Measurements from ENCODE around the gene DRC3.

Gene DRC3

DNA sequence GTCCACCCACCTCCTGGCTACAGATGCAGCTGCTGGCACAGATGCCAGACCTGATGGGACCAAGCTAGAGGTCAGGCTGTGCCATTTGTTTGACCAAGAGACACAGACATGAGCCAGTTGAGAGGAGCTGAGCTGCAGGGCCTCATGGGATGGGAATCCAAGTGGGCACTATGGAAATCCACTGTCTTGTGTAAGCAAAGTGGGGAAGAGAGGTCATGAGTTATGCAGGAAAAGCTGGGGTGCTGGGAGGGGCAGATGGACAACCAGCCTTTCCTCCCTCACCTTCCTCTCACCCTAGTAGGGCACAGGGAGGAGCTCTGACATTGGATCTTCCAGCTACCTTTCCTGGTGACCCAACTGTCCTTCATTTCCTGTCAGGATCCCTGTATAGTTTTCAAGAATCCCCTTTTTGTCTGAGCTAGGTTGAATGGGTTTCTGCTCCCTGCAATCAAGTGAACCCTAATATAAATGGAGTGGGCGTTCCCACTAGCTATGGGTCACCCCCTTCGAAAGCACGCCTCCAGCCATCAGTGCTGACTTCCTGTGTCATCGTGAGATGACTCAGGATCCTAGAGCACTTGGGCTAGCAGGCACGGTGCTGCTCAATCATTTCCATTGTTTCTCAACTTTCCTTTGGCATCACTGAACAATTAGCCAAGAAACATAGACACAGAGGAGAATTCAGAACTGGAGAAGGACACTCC lies 52.7 kb downstream of the DRC3 start:
- DNase-seq (ENCODE audit: low spot score) = no peak

DNA sequence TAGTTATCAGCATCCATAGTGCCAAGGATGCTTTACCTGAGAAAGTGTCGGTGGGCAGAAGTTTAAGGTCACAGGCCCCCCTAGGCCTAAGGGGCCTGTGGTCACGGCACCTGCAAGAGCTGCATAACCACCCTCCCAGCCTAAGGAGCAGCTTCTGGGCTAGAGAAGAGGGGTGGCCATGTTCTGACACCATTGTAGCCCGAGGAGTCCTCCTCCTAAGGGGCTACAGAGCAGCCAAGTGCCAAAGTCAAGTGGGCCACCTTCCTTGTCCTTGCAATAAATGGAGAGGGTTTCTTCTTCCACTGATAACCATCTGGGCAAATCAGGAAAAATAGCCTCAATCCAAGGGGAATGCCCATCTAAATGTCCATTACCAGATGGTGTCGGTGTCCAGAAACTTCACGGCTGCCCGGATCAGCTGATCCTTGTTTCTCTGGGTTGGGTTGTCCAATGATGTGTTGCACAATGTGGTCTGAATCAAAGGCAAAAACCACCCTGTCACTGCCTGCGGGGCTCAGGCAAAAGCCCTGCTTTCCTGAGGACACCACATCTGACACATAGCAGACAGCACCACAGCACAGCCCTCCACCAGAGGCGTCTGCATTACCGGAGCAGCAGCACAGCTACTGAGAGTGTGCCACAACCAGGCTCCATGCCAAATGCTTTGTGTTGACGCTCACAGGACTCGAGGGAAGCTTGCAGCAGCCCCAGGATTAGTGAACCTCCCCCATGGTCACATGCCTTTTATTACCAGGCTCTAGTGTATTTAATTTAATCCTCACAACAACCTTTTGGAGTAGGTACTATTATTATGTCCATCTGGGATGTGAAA lies 53.5 kb downstream of the DRC3 start:
- DNase-seq (ENCODE audit: low spot score) = peak; percentile 66

DNA sequence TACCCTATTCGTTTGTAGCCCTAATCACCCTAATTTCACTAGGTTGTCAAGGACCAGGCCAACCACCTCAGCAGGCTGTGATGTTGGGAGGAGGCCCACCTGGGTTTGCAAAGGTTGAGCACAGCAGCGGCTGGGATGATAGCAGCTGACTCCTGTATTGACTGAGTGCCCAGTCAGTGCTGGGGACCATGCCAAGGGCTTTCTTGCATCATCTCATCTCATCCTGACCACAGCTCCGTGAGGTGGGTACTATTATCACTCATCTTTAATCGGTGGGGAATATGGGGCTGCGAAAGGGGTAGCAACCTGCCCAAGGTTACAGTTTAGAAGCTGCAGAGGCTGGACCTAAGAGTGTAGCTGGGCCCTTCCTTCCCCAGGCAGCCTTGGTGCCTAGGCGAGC lies 54.6 kb downstream of the DRC3 start:
- DNase-seq (ENCODE audit: low spot score) = no peak

DNA sequence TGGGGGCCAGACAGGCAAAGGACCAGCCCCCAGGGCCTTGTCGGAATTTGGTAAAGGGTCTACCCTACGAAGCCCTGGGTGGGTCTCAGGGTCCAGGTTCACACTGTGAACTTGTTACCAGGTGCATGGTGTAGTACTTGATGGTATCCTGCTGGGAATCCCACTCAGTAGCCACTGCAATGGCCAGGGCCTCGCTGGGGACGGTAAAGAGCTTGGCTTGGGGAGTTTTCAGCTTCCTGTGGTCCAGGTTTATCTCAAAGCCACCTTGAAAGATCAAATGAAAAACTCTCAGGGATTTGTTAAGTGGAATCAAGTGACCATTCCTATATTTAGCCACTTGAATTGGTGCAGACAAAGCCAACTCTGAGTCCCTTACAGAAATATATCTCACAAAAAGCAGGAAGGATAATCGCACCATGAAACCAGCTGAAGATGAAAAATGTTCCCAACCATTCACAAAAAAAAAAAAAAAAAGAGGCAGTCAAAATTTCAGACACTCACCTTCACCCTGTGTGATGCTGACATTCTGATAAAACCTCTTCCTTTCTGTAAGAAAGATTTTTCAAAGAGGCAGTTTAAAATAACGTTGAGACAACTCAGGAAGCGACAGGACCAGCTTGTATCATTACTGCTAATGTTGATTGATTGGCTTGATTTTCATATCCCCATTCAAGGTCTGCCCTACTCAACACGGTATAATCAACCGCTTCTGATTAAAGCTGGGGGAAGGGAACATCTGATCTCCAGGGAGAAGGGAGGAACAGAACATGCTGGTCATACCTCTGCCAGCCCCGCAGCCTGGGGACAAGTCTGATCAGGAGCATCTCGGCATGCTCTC lies 55.7 kb downstream of the DRC3 start:
- no peak for DNase-seq (ENCODE audit: low spot score)

DNA sequence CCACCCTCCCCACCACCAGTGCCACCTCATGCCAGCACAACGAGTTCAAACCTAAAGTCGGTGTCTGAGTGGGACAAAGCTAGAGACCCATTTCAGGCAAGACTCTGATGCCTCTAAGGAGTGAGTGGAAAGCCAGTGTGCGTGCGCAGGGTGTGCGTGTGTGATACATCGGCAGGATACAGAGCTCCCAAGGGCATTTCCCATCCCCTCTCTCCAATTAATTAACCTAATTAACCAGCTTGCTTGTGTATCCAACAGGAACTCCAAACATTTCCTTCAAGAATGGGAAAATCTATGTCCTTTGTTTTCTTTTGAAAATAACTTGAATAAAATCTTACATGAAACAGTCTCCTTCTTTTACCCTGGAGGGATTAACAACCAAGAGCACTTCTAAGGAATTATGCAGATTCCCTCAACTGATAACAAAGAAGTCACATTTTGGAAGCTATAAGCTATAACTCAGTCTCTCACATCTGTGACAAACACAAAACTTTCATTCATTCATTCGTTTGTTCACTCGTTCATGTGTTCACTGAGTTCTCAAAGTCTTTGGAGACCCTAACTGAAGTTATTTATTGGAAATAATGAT lies 56.4 kb downstream of the DRC3 start:
- peak; percentile 60 for DNase-seq (ENCODE audit: low spot score)

DNA sequence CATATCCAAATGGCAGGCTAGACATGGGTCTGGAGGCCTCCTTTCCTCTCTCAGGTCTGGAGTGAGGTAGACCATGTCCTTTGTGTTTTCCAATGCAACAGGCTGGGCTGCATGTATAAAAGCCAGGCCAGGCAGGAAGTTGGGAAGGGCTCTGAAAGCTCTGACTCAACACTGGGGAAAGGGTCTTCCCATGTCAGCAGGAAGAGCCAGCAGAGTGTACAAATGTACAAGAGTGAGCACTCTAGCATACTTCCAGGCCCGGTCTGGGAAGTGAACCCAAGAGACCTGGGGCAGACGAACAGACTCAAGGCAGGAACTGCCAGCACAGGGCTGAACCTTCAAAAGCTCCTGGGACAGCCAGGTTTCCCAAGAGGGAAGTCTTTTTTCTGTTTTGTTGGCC lies 59.3 kb downstream of the DRC3 start:
- no peak for DNase-seq (ENCODE audit: low spot score)

DNA sequence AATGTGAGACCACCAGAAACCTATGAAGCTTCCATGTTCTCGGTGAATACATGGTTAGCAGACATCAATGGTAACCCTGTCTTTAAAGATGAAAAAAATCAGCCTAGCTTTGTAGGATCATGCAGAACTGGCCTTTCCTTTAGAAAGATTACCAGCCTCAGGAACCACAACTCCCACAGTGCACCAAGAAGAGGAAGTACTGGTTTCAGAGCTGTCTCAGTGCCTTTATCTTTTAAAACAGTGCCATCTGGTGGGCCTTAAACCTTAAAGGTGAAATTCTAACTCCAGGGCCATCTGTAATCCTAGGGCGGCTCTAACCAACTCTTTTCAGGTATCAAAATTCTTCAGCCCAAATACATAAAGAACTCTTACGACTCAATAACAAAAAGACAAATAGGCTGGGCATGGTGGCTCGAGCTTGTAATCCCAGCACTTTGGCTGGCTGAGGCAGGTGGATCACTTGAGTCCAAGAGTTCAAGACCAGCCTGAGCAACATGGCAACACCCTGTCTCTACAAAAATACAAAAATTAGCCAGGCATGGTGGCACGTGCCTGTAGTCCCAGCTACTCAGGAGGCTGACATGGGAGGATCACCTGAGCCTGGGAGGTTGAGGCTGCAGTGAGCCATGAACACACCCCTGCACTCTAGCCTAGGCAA lies 60.9 kb downstream of the DRC3 start:
- DNase-seq (ENCODE audit: low spot score) = peak; percentile 57

DNA sequence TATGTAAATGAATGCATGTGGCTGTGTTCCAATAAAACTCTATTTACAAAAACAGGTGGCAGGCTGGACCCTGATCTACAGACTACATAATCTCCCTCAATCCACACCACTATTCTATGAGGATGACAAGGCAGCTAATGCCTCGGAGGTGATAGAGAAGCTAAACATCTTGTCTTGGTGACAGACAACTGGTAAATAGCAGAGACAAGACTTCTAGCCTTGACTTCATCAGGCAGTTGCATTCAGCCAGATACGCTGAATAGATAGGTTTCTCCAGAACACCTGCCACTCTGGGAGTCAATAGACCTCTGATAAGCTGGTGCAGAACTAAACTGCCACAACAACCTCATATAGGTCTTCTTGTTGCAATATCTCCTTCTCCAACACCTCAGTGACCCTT lies 63.0 kb downstream of the DRC3 start:
- DNase-seq (ENCODE audit: low spot score) = no peak

DNA sequence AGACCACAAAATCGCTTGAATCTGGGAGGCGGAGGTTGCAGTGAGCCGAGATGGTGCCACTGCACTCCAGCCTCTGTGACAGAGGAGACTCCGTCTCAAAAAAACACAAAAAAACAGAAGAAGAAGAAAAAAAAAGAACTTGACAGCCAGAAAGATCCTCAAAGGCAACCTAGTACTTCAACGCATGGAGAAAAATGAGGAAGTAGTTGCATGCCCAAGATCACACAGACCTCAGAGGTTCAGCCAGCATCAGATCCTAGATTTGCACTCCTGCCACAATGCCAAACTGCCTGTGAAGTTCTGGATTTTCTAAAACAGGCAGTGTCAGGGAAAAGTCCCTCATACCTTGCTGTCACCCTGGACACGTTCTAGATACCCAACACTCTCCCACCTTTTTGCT lies 64.8 kb downstream of the DRC3 start:
- no peak for DNase-seq (ENCODE audit: low spot score)

DNA sequence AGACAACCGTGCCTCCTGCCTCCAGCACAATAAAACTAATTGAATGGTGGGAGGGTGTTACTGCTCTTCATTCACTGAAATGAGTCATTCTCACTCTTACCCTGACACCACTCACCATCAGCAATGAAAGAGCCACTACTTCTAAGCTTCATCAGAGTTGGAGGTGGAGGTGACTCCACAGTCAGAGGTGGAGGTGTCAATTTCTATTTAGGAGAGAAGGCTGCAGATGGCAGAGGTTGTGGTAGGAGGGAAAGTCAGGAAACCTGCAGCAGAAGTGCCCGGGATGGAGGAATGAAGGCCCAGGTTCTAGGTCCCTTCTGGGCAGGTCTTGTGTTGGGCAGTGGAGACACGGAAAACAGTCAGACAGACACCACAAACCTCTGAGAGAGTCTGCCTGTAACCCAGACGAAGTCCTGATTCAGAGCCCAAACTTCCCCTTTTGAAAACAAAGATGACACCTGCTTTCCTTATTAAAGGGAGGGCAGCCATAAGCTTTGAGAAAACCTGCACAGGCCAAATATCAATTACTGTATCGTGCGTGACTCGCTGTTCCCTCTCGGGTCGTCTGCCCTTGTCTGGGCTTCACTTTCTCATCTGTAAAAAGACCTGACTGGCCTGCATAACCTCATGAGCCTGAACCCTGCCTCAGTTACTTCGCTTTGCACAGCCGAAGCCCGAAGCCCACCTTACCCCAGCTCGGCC lies 65.6 kb downstream of the DRC3 start:
- DNase-seq (ENCODE audit: low spot score) = no peak

DNA sequence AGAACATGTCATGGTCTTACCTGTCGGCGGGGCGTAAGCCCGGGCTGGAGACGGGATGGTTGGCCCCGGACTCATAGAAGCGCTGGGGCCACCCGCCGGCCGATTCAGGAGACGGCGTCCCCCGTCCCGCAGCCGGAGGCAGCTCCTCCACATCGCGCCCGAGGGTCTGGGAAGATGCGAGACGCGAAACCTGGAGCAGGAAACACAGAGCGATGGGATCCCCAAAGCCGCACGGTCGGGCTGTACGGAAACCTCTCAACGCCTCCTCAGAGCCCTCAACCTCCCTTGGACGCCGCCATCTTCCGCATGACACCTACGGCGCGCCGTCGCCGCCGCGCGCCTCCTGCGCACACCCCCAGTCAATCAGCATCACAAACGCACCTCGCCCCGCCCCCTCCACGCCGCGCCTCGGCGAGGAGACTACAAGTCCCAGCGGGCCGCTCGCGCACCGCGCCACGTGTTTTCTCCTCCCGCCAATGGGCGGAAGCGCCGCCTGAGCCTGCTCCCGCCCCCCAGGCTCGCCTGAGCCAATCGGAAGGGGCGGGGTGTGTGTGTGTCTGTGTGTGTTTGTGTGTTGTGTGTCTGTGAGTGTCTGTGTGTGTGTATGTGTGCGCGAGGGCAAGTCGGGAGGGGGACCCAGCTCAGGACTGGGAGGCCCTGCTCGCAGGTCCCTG lies 66.3 kb downstream of the DRC3 start, which contains the start of the genes ATPAF2 and GID4:
Gene ATPAF2, minus strand, starts transcription at position 308 of the 674 bp plus-strand sequence. Its CDS starts 155 bp downstream, at position 153.
Gene GID4, plus strand, starts transcription at position 548 of the 674 bp plus-strand sequence. Its CDS starts 57 bp downstream, at position 605.
- peak; percentile 95 for DNase-seq (ENCODE audit: low spot score)

DNA sequence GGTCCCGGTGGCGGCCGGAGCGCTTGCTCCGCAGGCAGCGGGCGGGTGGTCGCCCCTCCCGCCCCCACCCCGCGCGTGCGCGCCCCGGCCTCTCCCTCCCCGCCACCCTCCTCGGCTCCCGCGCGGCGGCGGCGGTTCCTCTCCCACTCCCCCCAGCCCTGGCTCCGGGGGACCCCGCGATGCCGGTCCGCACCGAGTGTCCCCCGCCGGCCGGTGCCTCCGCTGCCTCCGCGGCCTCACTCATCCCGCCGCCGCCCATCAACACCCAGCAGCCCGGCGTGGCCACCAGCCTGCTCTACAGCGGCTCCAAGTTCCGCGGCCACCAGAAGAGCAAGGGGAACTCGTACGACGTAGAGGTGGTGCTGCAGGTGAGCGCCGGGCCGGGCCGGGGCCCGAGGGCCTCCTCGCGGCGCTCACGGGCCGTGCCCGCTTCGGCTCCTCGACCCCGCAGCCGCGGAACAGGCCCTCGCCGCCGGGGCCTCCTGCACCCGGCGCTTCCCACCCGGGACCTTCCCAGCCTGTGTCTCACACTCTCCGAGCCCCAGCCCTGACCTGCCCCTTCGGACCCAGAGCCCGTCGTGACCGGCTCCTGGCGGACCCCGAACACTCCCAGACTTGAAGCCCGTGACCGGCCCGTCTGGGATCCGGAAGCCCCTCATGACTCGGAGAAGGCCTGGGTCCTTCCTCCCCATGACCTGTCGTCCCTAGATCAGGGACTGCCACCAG lies 67.0 kb downstream of the DRC3 start:
- peak; percentile 83 for DNase-seq (ENCODE audit: low spot score)

DNA sequence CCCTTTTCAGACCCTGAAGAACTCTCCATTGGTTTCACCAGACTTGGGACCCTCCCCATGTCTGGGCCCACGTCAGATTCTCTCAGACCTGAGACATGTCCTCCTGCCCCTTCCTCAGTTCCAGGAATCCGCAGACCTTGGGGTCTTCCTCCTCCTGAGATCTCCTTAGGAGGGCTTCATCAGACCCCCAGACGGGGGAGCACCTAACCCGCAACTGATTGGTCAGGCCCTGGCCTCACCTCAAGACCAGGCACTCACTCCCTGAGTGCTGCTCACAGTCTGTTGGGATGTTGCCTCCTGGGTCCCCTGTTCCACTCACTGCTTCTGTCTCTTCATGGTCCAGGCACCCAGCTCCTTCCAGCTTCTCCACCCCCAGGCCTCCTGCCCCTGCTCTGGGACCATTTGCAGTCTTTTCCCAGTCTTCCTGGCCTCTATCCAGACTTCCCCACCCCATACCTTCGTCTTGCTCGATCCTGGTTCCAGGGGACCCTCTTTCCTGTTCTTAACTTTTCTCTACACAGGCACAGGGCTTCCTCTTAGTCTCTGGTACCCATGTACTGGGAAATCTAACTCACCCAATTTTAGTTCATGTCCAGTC lies 67.7 kb downstream of the DRC3 start:
- DNase-seq (ENCODE audit: low spot score) = no peak

DNA sequence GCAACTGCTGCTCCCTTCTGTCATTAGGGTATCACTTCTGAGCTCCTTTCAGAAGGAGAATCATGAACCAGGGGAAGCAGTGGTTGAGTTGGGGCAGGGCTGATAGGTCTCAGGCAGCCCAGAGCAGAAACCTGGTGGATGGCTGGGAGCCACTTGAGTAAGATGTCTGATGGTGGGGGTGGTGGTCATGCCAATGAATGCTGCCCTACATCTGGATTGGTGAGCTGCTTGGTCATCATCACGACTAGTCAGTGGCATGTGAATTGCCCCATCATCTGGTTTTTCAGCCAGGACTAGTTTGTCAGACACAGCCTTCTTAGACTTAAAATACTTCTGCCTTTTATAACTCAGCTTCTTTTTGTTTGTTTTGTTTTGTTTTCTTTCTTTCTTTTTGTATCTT lies 69.1 kb downstream of the DRC3 start:
- no peak for DNase-seq (ENCODE audit: low spot score)

DNA sequence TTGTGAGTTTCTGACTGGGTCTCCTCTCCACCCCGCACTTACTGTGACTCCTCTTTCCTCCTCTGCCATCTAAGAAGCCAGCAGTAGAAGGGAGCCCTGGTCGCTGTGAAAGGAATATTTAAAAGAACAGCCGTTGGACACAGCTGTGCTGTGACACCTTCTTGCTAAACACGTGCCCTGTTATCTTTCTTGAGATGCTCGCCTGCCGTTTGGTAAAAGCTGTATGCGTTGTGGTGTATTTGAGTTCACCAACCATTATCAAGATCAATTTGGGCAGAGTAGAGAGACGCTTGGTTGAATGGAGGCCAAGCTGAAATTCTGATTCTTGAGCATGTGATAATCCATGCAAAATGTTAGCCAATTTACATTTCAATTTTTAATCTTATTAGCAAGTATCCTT lies 70.3 kb downstream of the DRC3 start:
- DNase-seq (ENCODE audit: low spot score) = no peak

DNA sequence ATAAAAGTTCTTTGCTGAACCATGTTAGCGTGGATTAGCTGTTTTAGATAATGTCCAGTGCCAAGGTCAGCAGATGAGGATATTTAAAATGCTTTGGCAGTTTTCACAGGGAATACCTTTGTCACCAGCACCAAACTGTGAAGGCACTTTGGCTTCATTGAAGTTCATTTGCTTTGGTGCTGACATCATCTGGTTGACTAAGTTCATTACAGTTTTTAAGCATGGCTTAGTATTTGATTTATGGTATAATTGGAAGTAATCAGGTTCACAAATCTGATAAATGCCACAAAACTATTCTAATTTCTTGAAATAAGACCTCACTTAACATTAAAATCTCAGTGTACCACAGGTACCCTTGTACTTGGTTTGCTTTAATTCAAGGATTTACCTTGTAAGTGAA lies 70.8 kb downstream of the DRC3 start:
- no peak for DNase-seq (ENCODE audit: low spot score)

DNA sequence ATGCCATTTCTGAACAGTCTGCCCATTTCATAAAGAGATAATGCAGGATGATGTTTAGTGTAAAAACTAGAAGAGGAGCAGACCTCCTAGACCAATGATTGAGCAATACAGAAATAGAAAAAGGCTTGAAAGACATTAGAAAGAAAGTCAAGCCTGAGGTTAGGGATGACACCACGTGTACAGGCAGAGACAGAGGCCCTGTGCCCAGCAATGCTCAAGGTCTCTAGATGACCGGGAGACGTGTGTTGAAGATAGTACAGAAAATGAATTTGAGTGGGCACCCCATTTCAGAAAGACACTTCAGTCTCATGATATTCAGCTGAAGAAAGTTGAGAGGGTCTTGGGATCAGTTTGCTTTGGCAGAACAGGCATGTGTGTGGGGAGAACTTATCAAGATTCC lies 71.9 kb downstream of the DRC3 start:
- no peak for DNase-seq (ENCODE audit: low spot score)

DNA sequence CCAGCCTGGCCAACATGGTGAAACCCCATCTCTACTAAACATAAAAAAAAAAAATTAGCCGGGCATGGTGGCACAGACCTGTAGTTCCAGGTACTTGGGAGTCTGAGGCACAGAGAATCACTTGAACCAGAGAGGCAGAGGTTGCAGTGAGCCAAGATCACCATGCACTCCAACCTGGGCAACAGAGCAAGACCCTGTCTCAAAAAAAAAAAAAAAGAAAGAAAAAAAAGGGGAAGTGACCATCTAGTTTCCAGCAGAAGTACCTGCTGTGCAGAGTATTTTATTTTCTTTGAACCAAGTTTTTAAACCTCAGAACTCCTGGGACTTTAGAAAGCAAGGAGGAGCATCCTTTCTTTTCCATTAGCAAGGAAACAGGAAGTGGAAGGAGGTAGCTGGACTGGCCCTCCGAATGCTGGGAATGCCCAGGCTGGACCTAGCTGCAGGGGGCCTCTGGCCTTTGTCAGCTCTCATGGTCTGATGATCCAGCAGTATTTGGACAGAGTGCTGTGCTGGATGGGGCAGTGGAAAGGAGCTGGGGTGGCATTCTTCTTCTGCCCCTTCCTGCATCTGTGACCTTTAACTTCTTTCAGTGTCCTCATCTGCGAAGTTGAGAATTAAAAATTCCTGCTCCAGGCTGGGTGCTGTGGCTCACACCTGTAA lies 73.2 kb downstream of the DRC3 start:
- no peak for DNase-seq (ENCODE audit: low spot score)

DNA sequence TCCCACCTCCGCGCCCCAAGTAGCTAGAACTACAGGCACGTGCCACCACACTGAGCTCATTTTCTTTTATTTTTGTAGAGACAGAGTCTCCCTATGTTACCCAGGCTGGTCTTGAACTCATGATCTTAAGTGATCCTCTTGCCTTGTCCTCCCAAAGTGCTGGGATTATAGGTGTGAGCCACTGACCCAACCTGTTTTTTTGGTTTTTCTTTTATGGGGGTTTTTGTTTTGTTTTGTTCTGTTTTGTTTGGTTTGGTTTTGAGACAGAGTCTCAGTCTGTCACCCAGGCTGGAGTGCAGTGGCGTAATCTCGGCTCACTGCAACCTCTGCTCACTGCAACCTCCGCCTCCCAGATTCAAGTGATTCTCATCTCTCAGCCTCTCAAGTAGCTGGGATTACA lies 82.9 kb downstream of the DRC3 start:
- no peak for DNase-seq (ENCODE audit: low spot score)

Data from D341Med (cell line).